GM18870 (cell line): ENCODE measurements around the gene SEC14L5.

Experiments used
- ATAC-seq: cut with Tn5 transposase; IDR thresholded peaks from one replicate; pipeline ENCODE4 v1.9.1; 2021; ENCODE audit warnings: moderate library complexity; ENCODE audit not compliant: unreplicated experiment

SEC14L5 gene

DNA sequence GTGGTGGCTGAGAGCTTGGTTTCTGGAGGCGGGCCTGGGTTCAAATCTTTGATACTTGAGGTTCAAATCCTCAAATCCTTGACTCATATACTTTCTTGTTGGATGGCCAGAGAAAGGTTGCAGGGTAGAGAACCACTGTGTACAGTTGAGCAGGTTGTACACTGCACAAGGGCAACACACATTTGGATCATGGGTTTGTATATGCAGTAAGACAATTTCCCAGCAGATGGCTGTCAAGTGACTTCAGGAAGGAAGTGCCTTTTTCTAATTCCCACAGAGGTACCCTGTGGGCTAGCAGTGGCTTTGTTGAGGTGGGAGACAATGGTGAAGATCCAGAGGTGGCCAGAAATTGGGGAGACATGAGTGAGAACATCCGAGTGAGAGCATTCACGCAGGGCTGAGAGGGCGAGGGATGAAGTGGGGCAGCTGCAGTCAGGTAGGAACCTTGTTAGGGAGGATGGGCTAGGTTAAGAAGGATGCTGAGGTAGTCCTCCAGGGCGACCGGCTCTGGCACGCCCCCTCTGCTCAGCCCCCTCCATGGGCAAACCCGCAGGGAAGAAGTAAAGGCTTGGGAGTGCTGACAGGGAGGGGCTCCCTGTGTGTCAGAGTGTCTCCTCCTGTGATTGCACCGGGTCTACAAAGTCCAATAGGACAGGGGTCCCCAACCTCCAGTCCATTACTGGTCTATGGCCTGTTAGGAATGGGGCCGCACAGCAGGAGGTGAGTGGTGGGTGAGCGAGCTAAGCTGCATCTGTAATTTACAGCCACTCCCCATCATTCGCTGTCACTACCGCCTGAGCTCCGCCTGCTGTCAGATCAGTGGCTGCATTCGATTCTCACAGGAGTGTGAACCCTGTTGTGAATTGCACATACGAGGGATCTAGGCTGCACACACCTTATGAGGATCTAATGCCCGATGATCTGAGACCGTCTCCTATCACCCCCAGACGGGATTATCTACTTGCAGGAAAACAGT lies 104.9 kb downstream of the SEC14L5 start:
- no peak for ATAC-seq

DNA sequence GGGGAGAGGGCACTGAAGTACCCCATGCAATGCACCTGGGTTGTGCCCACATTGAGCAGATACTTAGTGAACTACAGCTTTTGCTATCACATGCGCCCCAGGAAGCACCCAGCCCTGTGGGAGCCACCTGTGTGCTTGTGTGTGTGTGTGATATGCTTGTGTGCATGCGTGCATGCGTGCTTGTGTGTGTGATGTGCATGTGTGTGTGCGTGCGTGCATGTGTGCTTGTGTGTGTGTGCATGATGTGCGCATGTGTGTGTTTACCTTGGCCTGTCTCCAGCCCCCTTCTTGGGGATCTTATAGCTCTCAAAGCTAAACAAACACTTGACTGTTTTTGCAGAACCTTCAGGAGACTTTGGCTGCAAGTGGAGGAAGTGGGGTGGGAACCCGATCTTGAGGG lies 106.8 kb downstream of the SEC14L5 start:
- no peak for ATAC-seq

GRCh38 chr16:5065326-5065725 lies 107.2 kb downstream of the SEC14L5 start:
- no peak for ATAC-seq

DNA sequence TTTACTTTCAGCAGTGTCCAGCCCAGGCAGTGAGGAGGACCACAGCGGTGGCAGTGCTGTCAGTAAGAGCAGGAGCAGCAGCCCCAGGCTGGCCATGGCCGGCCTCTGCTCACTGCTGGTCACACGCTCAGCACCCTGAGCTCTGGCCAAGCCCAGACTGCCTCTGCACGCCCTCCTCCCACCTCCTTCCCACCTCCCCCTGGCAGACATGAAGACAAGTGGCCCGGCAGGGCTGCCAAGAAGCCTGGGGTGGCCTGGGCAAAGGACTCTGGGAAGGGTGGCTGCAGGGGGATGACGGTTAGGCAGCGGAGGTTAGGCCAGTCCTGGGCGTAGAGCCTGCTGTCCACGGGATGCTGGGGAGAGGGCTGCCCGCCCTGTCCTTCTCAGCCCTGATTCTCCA lies 107.7 kb downstream of the SEC14L5 start, which contains the start of gene C16orf89:
TSS of gene C16orf89 (minus strand) at position 144 of the 400 bp plus-strand sequence. CDS start at position 96, 48 bp downstream.
- no peak for ATAC-seq

GRCh38 chr16:5066511-5066910 lies 108.4 kb downstream of the SEC14L5 start:
- no peak for ATAC-seq
